Esophagus muscularis mucosa (tissue), 3 donors: Measurements from ENCODE around the gene CUX1.
A peak's percentile ranks its signal among the peaks of the same experiment; 100 is the strongest.

Experiments used
- CTCF ChIP-seq, 3 experiments: fragments of 200-600 bp in 2 of 3; fragments of 450-650 bp in 1 of 3; sonication (generic) in 2 of 3; IDR thresholded peaks; one replicate each; pipeline ENCODE4 v1.5.1; 2017 to 2019; ENCODE audit warnings: antibody characterized with exemption in 3 of 3, mild to moderate bottlenecking in 2 of 3, moderate library complexity in 1 of 3
- POLR2A ChIP-seq: fragments of 450-650 bp; IDR thresholded peaks from one replicate; pipeline ENCODE4 v1.6.1; 2017; ENCODE audit warnings: antibody characterized with exemption, moderate library complexity, mild to moderate bottlenecking, low read depth
- POLR2AphosphoS5 ChIP-seq, 2 donors: sonication (generic); formaldehyde crosslinking; IDR thresholded peaks; one replicate each; pipeline ENCODE4 v1.6.1; 2017; ENCODE audit warnings: antibody characterized with exemption in 2 of 2

DNA sequence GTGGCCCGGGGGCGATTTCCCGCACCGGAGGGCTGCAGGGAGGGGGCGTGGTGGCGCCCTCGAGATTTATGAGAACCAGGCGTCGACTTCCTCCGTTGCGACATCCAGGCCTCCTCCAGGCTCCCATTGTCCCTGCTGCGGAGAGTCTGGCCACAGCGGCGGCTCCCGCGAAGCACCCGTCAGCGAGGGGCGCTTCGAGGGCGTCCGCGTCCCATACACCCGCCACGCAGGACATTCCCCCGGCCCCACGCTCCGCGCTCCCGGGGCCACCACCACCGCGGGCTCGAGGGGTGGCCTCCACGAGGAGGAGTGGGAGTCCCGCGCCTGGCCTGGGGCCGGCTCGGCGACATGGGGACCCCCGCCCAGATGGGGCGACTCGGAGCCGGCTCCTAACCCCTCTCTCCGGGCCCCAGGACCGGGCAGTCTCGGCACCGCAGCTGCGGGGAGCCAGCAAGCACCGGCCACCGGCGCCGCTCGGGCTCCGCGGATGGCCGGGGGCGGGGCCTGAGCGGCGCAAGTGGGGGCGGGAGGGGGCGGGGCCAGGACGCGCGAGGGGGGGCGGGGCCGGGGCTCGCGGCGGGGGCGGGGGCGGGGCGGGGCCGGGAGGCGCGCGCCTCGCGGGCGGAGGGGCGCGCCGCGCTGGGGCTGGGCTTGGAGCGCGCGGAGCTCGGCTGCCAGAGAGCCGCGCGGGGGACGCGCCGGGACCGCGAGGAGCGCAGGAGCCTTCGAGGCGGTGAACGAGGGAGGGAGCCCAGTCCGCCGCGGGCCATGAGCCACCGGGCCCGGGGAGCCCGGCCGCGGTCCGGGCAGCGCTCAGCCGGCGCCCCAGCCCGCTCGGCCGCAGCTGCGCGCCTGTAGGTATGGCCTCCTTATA lies 469.0 kb downstream of the CUX1 start, which contains the start of gene SH2B2:
- no peak for TF ChIP-seq CTCF (IDR thresholded peaks at IDR 0.05)
- peak; percentile 22 to 86 for TF ChIP-seq POLR2AphosphoS5 (IDR thresholded peaks at IDR 0.05)
- TF ChIP-seq POLR2A: peak; percentile 71
